GM12891 (cell line): ENCODE results near the gene CRYM.

Experiments
- POLR2A ChIP-seq: IDR thresholded peaks from 2 replicates; pipeline ENCODE4 v1.6.1; 2011; ENCODE audit warnings: low read depth, low read length, control low read depth
- POLR2AphosphoS5 ChIP-seq: IDR thresholded peaks from 2 replicates; pipeline ENCODE4 v1.6.1; 2011; ENCODE audit warnings: low read depth, low read length, control low read depth

GRCh38 chr16:21277927-21278706, at the start of gene CRYM:
- TF ChIP-seq POLR2A: no peak
- no peak for TF ChIP-seq POLR2AphosphoS5
